Measurements from ENCODE around the gene CACNA1I.

DNA sequence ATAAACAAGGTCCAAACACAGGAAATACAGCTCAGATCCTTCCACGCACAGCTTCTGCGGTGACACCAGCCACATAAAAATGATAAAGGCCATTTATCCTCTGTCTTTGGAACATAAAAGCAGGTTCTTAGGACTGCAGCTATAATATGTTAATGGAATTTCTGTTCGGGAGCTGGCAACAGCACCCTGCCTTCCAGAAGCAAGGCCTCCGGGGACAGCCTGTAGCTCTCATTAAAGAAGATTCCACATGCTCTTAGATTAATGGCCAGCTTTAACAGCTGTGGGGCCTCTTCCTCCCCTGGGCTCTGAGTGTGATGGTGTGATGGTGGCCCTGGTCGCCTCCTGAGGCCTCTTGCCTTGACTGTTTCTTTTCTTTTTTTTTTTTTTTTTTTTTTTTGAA is 137.3 kb downstream of the CACNA1I start:
- TF ChIP-seq, protein P1, sequence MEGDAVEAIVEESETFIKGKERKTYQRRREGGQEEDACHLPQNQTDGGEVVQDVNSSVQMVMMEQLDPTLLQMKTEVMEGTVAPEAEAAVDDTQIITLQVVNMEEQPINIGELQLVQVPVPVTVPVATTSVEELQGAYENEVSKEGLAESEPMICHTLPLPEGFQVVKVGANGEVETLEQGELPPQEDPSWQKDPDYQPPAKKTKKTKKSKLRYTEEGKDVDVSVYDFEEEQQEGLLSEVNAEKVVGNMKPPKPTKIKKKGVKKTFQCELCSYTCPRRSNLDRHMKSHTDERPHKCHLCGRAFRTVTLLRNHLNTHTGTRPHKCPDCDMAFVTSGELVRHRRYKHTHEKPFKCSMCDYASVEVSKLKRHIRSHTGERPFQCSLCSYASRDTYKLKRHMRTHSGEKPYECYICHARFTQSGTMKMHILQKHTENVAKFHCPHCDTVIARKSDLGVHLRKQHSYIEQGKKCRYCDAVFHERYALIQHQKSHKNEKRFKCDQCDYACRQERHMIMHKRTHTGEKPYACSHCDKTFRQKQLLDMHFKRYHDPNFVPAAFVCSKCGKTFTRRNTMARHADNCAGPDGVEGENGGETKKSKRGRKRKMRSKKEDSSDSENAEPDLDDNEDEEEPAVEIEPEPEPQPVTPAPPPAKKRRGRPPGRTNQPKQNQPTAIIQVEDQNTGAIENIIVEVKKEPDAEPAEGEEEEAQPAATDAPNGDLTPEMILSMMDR (IDR thresholded peaks at IDR 0.05) = no peak
- TF ChIP-seq POLR2AphosphoS5 (IDR thresholded peaks at IDR 0.05) (no peak), POLR2A (IDR thresholded peaks at IDR 0.05) (no peak), EP300 (IDR thresholded peaks at IDR 0.05) (no peak)
